CD4-positive, CD25-positive, alpha-beta regulatory T cell (primary cell): Measurements from ENCODE around the gene VANGL1. TPM values are rescaled to one million over a fixed set of nuclear protein-coding genes. Genes with fewer than 3 reads are reported as not detected.
"Not testable (repeated sequence)": the region's sequence is repeated elsewhere in the genome, so short reads cannot be mapped to it uniquely, and the experiment has no call there.

Experiments used
- ATAC-seq, 2 donors: fragments of 150-1000 bp; cut with Tn5 transposase; one replicate each; pipeline ENCODE4 v1.10.0; 2021; ENCODE audit warnings: low read depth in 2 of 2, moderate number of reproducible peaks in 2 of 2, moderate library complexity in 1 of 2
- DNase-seq, 3 donors: peaks; one replicate each; pipeline versions ENCODE4 v3.0.0 to v3.0.0-alpha.2; 2012 to 2022; ENCODE audit warnings: mixed read lengths in 1 of 3
- H3K27ac ChIP-seq: one replicate; pipeline ENCODE4 v1.7.0; 2013; ENCODE audit warnings: mild to moderate bottlenecking, low read length; ENCODE audit not compliant: insufficient read depth, poor library complexity, severe bottlenecking
- H3K27me3 ChIP-seq: one replicate; pipeline ENCODE4 v1.7.0; 2013; ENCODE audit warnings: low read length; ENCODE audit not compliant: control insufficient read depth, insufficient read depth
- H3K36me3 ChIP-seq: one replicate; pipeline ENCODE4 v1.7.0; 2013; ENCODE audit warnings: mild to moderate bottlenecking, low read length, moderate library complexity; ENCODE audit not compliant: control insufficient read depth, insufficient read depth
- H3K4me1 ChIP-seq: 2 replicates; pipeline ENCODE4 v1.7.0; 2013; ENCODE audit warnings: mild to moderate bottlenecking, low read length; ENCODE audit not compliant: insufficient read depth, control insufficient read depth, poor library complexity, severe bottlenecking
- H3K4me3 ChIP-seq: one replicate; pipeline ENCODE4 v1.7.0; 2013; ENCODE audit warnings: low read depth, mild to moderate bottlenecking, low read length, moderate library complexity
- H3K9me3 ChIP-seq, 2 experiments: 1 replicate in 1 of 2; 2 replicates in 1 of 2; pipeline ENCODE4 v1.7.0; 2013; ENCODE audit warnings: low read length in 2 of 2, mild to moderate bottlenecking in 1 of 2, moderate library complexity in 1 of 2; ENCODE audit not compliant: control insufficient read depth in 2 of 2
- H3K27ac Mint-ChIP-seq, 3 donors: one replicate each; pipeline ENCODE4 v1.8.0; 2020 to 2022; ENCODE audit warnings: mild to moderate bottlenecking in 3 of 3, mixed read lengths in 3 of 3, moderate library complexity in 2 of 3
- H3K27me3 Mint-ChIP-seq: one replicate; pipeline ENCODE4 v1.8.0; 2022; ENCODE audit warnings: mild to moderate bottlenecking, mixed read lengths
- H3K36me3 Mint-ChIP-seq: one replicate; pipeline ENCODE4 v1.8.0; 2020; ENCODE audit warnings: mixed read lengths
- H3K4me1 Mint-ChIP-seq, 4 donors: one replicate each; pipeline ENCODE4 v1.8.0; 2020 to 2022; ENCODE audit warnings: mixed read lengths in 4 of 4, mild to moderate bottlenecking in 1 of 4
- H3K4me3 Mint-ChIP-seq, 4 donors: one replicate each; pipeline ENCODE4 v1.8.0; 2020 to 2022; ENCODE audit warnings: mild to moderate bottlenecking in 4 of 4, mixed read lengths in 4 of 4, moderate library complexity in 3 of 4
- H3K9me3 Mint-ChIP-seq, 7 donors: one replicate each; pipeline ENCODE4 v1.8.0; 2020 to 2022; ENCODE audit warnings: mixed read lengths in 7 of 7, mild to moderate bottlenecking in 3 of 7, moderate library complexity in 2 of 7
- polyA plus RNA-seq, 4 donors: library from polyadenylated mRNA; unstranded; fragments of 300-500 nt; fragmentation: Illumina TruSeq; gene quantifications; one replicate each; pipeline ENCODE4 v1.2.3, GENCODE V29; 2021
- total RNA-seq: library from RNA; stranded (reverse); gene quantifications from one replicate; pipeline ENCODE4 v1.2.3, GENCODE V29; 2022

Gene VANGL1
- total and polyA plus RNA-seq, 5 donors from 2014 or later, result 3.6 to 10.7 (median 6.1) TPM

DNA sequence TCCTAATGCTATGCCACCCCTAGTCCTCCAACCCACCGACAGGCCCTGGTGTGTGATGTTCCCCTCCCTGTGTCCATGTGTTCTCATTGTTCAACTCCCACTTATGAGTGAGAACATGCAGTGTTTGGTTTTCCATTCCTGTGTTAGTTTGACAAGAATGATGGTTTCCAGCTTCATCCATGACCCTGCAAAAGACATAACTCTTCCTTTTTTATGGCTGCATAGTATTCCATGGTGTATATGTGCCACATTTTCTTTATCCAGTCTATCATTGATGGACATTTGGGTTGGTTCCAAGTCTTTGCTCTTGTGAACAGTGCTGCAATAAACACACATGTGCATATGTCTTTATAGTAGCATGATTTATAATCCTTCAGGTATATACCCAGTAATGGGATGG lies 8.2 kb upstream of the VANGL1 start:
- not testable (repeated sequence) for H3K4me1 Mint-ChIP-seq, H3K4me3 Mint-ChIP-seq, H3K36me3 ChIP-seq, ATAC-seq, H3K9me3 ChIP-seq, H3K27ac ChIP-seq, H3K27me3 ChIP-seq, H3K4me3 ChIP-seq, H3K27ac Mint-ChIP-seq, H3K36me3 Mint-ChIP-seq, DNase-seq, H3K4me1 ChIP-seq
- Mint-ChIP-seq H3K27me3 (peaks cover 38% of the 10 kb centered on the region), H3K9me3 (peaks cover 0 to 33% (median 8%) of the 10 kb centered on the region in 7 donors)

DNA sequence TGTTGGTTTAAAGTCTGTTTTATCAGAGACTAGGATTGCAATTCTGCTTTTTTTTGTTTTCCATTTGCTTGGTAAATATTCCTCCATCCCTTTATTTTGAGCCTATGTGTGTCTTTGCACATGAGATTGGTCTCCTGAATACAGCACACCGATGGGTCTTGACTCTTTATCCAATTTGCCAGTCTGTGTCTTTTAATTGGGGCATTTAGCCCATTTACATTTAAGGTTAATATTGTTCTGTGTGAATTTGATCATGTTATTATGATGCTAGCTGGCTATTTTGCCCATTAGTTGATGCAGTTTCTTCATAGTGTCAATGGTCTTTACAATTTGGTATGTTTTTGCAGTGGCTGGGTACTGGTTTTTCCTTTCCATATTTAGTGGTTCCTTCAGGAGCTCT lies 4.5 kb upstream of the VANGL1 start:
- not testable (repeated sequence) for DNase-seq, ATAC-seq, H3K36me3 ChIP-seq, H3K9me3 ChIP-seq, H3K4me1 Mint-ChIP-seq, H3K27ac ChIP-seq, H3K27me3 ChIP-seq, H3K4me1 ChIP-seq, H3K4me3 ChIP-seq, H3K4me3 Mint-ChIP-seq, H3K27ac Mint-ChIP-seq, H3K36me3 Mint-ChIP-seq
- peaks cover 50% of the 10 kb centered on the region for H3K27me3 Mint-ChIP-seq
- peaks cover 7 to 41% (median 9%) of the 10 kb centered on the region in 7 donors for H3K9me3 Mint-ChIP-seq

DNA sequence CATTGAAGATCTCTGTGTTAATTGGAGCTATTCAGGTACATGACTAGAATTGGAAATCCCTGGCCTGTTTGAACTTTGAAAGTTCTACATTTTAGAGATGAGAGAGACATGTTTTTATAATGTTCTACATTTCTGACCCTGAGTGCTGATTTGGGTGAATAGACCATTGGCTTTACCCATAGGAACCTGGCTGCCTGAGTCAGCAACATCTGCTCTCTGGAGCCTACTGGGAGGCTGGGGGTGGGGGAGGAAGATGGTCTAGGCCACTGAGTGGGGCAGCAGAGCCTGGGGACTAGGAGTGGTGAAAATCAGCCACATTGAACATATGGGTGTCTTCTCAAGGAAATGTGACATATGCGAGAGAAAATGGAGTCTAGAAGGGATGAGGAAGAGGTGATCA lies 1.4 kb upstream of the VANGL1 start:
- H3K36me3 Mint-ChIP-seq, result peaks cover 3% of the 10 kb centered on the region
- Histone ChIP-seq H3K4me3 (no peak overlapping the region), H3K9me3 (no peaks in the 10 kb centered on the region), H3K27ac (no peak overlapping the region), H3K4me1 (peaks cover 13% of the 10 kb centered on the region), H3K27me3 (no peaks in the 10 kb centered on the region), H3K36me3 (no peaks in the 10 kb centered on the region)
- H3K9me3 Mint-ChIP-seq, result peaks cover 7 to 36% (median 9%) of the 10 kb centered on the region in 7 donors
- ATAC-seq (no peak), DNase-seq (no peak)
- no peak overlapping the region for H3K27ac Mint-ChIP-seq
- peaks cover 44% of the 10 kb centered on the region for H3K27me3 Mint-ChIP-seq
- H3K4me1 Mint-ChIP-seq, result peaks cover 3 to 17% (median 9%) of the 10 kb centered on the region in 4 donors
- H3K4me3 Mint-ChIP-seq, result peak overlapping the region; percentile 85 to 98 (median 87)

DNA sequence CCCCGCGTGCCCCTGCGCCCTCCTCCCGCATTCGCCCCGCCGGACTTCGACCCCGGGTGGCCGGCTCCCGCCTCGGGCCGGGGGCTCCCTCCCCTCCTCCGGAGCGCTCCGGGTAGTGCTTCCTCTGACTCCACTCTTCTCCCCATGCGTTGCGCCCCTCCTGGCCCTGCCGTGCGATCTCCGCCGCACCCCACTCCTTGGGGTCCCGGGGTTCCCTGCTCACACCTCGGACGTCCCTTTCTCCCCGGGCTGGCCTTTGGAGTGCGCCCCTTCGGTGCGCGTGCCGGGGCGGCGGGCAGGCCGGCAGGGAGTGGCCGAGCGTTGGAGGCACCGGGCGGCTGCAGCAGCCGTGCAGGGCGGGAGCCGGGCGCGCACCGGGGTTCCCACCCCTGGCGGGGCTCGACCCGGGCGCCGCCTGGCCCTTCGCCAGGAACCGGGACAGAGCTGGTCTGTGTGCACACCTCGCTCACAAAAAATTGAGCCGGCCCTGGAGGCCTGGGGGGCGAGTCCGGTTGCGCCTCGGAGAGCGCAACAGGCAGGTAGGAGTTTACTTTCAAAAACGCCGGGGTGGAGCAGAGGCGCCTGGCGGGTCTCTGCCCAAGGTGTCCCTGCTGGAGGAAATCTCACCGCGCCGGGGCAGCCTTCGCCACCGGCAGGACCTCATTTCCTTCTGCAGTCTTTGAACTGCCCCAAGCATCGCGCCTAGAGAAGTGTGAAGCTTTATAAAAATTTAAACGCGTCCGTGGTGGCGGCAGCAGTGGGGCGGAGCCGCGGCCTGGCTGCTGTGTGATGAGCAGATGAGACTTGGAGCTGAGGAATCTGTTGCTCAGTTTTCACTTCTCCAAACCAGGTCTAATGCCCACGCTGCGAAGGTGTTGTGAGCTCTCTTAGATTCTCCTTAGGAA lies 650 bp downstream of the VANGL1 start:
- H3K9me3 Mint-ChIP-seq, result peaks cover 5 to 19% (median 7%) of the 10 kb centered on the region in 7 donors
- peaks cover 3 to 19% (median 11%) of the 10 kb centered on the region in 4 donors for H3K4me1 Mint-ChIP-seq
- H3K4me3 Mint-ChIP-seq, result peak overlapping the region; percentile 86 to 94 (median 89)
- DNase-seq (peak in 1 of 3 donors; percentile 70), ATAC-seq (peak; percentile 18 to 29)
- no peak overlapping the region for H3K27ac Mint-ChIP-seq
- no peaks in the 10 kb centered on the region for H3K27me3 ChIP-seq
- peaks cover 13% of the 10 kb centered on the region for H3K4me1 ChIP-seq
- no peak overlapping the region for H3K27ac ChIP-seq
- peaks cover 33% of the 10 kb centered on the region for H3K27me3 Mint-ChIP-seq
- H3K36me3 ChIP-seq, result no peaks in the 10 kb centered on the region
- peak overlapping the region; percentile 51 for H3K4me3 ChIP-seq
- no peaks in the 10 kb centered on the region for H3K9me3 ChIP-seq
- H3K36me3 Mint-ChIP-seq, result peaks cover 3% of the 10 kb centered on the region

DNA sequence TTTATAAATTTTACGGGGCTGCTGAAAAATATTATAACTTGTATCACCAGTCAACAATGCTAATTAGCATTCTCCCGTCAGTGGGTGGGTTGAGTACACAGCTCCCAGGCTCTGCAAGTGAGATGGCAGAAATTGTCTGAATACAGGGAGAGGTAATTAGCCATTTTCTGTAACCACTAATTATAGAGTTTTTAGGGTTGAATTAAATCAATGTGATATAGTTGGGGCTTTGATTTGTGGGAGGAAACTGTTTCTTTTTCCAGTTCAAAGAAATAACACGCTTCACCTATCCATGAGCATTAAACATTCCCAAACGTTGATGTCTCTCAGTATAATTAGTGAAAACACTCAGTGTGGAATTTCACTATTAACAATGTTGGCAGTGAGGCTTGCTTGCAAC lies 1.5 kb downstream of the VANGL1 start:
- H3K4me1 Mint-ChIP-seq, result peaks cover 3 to 19% (median 11%) of the 10 kb centered on the region in 4 donors
- Histone ChIP-seq H3K4me1 (peaks cover 16% of the 10 kb centered on the region), H3K9me3 (no peaks in the 10 kb centered on the region), H3K27ac (no peak overlapping the region), H3K27me3 (no peaks in the 10 kb centered on the region), H3K4me3 (peak overlapping the region; percentile 51), H3K36me3 (no peaks in the 10 kb centered on the region)
- peak overlapping the region; percentile 86 to 94 (median 89) for H3K4me3 Mint-ChIP-seq
- peaks cover 3% of the 10 kb centered on the region for H3K36me3 Mint-ChIP-seq
- H3K9me3 Mint-ChIP-seq, result peaks cover 4 to 12% (median 6%) of the 10 kb centered on the region in 7 donors
- no peak overlapping the region for H3K27ac Mint-ChIP-seq
- ATAC-seq, result no peak
- H3K27me3 Mint-ChIP-seq, result peaks cover 29% of the 10 kb centered on the region
- DNase-seq, result no peak

DNA sequence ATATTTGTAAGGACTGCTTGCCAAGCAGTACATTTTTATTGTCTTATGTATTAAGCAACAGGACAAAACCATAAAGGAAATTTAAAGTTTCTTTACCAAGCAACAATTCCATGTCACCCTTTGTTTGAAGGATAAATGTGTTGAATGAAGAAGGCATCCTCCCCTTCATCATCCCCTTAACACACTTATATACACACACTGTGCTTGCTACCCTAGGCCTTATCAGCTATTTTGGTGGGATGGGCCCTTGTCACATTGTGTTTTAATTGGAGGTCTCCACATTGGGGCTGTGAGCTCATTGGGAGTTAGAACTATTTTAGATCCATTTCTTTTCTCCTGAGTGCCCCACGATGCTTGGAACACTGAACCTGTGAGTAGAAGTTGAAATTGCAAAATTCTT lies 1.9 kb downstream of the VANGL1 start:
- H3K27ac Mint-ChIP-seq, result no peak overlapping the region
- no peaks in the 10 kb centered on the region for H3K27me3 ChIP-seq
- H3K4me3 ChIP-seq, result peak overlapping the region; percentile 51
- H3K4me1 Mint-ChIP-seq, result peaks cover 3 to 19% (median 11%) of the 10 kb centered on the region in 4 donors
- no peak for ATAC-seq
- peaks cover 25% of the 10 kb centered on the region for H3K27me3 Mint-ChIP-seq
- no peaks in the 10 kb centered on the region for H3K9me3 ChIP-seq
- H3K4me1 ChIP-seq, result peaks cover 20% of the 10 kb centered on the region
- H3K27ac ChIP-seq, result no peak overlapping the region
- H3K4me3 Mint-ChIP-seq, result peak overlapping the region; percentile 86 to 94 (median 89)
- no peak for DNase-seq
- H3K36me3 Mint-ChIP-seq, result peaks cover 3% of the 10 kb centered on the region
- H3K36me3 ChIP-seq, result no peaks in the 10 kb centered on the region
- peaks cover 0 to 8% (median 5%) of the 10 kb centered on the region in 7 donors for H3K9me3 Mint-ChIP-seq

DNA sequence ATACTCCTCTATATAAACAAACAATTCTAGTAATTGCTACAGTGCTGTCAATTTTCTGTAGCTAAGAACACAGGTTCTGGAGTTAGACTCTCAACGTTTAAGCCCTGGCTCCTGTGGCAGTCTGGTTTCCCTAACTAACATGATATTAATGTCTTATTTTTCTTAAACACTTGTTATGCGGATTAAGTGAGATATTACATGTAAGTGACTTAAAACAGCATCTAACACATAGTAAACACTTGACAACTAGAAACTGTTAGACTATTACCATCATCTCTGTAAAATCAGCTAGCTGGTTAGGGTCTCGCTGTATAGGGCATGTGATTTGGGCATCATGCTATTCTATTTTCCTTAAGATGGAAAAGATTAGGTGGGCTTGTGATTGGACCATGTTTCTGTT lies 2.3 kb downstream of the VANGL1 start:
- Histone ChIP-seq H3K9me3 (no peaks in the 10 kb centered on the region), H3K27ac (no peak overlapping the region), H3K4me3 (no peak overlapping the region), H3K4me1 (peaks cover 20% of the 10 kb centered on the region), H3K36me3 (no peaks in the 10 kb centered on the region), H3K27me3 (no peaks in the 10 kb centered on the region)
- ATAC-seq (no peak), DNase-seq (no peak)
- Mint-ChIP-seq H3K27ac (no peak overlapping the region), H3K27me3 (peaks cover 25% of the 10 kb centered on the region), H3K9me3 (peaks cover 0 to 8% (median 5%) of the 10 kb centered on the region in 7 donors), H3K4me1 (peaks cover 3 to 19% (median 11%) of the 10 kb centered on the region in 4 donors), H3K36me3 (peaks cover 3% of the 10 kb centered on the region), H3K4me3 (peak overlapping the region in 1 of 4 donors; percentile 30)
